Astrocyte of the spinal cord (primary cell): Measurements from ENCODE around the gene CCDC91.

Experiments
- DNase-seq: peaks from one replicate; pipeline ENCODE4 v3.0.0; 2011; ENCODE audit warnings: low read depth, low spot score
- H3K4me3 ChIP-seq: 2 replicates; pipeline ENCODE4 v1.5.1; 2011; ENCODE audit warnings: low read depth, mild to moderate bottlenecking, low read length, moderate library complexity
- in situ Hi-C: cut with HindIII; loops from 2 replicates; pipeline ENCODE4 v1.10.0; 2017; ENCODE audit warnings: low sequenced_read_pairs
- TF ChIP-seq, protein P1 (sequence below): IDR thresholded peaks from 2 replicates; pipeline ENCODE4 v1.5.1; 2012; ENCODE audit warnings: low read depth, mild to moderate bottlenecking, low read length, inconsistent platforms

Gene CCDC91

DNA sequence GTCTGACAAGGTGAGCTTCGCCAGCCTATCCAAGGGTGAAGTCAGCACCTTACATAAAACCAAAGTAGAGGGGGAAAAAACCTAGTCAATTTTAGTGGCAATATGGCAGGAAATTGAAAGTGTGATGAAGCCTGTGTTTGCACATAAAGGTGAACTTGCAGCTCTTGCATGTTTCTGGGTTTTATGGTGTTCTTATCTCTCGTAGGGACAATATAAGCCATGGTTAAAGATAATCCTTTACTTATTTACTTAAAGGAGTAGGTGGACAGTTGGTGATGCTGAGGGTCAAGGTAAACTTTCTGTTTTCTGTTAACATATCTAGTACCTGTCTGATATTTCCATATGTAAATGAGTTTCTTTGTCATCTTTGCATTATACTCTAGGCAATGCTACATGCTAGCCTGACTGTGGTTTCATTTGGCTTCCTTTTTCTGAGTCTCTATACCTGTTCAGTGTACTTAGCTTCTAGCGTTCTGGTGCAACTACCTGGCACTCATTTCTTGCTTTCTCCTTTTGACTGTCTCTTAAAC lies 32.8 kb downstream of the CCDC91 start:
- H3K4me3 ChIP-seq, result no peak overlapping the region
- in situ Hi-C loops, result no loop called here
- DNase-seq, result no peak
- TF ChIP-seq, protein P1, sequence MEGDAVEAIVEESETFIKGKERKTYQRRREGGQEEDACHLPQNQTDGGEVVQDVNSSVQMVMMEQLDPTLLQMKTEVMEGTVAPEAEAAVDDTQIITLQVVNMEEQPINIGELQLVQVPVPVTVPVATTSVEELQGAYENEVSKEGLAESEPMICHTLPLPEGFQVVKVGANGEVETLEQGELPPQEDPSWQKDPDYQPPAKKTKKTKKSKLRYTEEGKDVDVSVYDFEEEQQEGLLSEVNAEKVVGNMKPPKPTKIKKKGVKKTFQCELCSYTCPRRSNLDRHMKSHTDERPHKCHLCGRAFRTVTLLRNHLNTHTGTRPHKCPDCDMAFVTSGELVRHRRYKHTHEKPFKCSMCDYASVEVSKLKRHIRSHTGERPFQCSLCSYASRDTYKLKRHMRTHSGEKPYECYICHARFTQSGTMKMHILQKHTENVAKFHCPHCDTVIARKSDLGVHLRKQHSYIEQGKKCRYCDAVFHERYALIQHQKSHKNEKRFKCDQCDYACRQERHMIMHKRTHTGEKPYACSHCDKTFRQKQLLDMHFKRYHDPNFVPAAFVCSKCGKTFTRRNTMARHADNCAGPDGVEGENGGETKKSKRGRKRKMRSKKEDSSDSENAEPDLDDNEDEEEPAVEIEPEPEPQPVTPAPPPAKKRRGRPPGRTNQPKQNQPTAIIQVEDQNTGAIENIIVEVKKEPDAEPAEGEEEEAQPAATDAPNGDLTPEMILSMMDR, result no peak

DNA sequence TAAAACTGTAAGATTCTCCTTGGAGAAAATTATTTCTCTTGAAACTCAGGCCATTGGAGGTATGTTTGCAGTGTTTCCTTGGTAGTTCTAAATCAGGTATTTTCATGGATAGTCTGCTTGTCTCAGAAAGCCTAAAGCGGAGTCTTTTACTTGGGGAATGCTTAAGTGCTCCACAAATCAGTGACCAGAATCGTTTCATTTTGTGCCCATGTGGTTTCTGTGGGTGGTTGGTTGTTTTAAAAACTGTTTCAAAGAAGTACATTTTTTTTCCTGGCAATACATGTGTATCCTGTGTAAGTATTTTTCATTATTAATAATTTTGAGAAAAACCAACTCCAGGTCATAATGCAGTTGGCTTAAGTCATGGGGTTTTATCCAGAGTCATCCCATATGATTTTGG lies 33.6 kb downstream of the CCDC91 start:
- in situ Hi-C loops, result no loop called here
- H3K4me3 ChIP-seq, result no peak overlapping the region
- TF ChIP-seq, protein P1, result no peak
- no peak for DNase-seq

DNA sequence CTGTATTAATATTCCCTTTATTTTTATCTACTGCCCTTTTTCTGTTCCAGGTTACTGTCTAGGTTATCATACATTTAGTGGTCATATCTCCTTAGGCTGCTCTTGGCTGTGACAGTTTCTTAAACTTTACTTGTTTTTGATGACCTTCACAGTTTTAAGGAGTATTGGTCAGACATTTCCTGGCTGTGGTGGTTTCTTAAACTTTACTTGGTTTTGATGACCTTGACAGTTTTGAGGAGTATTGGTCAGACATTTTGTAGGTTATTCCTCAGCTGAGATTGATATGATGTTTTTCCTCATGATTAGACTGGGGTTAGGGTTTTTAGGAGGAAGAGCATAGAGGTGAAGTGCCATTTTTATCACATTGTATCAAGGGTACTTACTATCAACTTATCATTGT lies 36.4 kb downstream of the CCDC91 start:
- in situ Hi-C loops, result no loop called here
- TF ChIP-seq, protein P1, result no peak
- H3K4me3 ChIP-seq, result no peak overlapping the region
- no peak for DNase-seq

DNA sequence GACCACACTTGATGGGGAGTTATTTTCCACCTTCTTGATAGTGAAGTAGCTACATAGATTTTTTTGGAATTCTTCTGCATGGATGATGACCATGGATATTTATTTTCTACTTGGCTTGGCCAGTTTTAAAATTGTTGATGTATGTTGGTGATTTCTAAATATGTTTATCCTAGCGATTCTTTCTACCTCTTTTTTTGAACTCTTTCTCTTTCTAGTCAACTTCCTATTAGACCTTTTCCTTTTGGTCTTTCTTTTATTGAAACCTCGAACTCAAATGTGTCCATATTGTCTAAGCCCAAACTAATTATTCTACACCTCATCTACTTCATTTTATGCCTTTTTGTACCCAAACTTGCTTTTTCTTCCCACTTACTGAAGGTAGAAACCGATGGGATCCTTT lies 37.0 kb downstream of the CCDC91 start:
- H3K4me3 ChIP-seq, result no peak overlapping the region
- in situ Hi-C loops, result no loop called here
- TF ChIP-seq, protein P1, result no peak
- no peak for DNase-seq

DNA sequence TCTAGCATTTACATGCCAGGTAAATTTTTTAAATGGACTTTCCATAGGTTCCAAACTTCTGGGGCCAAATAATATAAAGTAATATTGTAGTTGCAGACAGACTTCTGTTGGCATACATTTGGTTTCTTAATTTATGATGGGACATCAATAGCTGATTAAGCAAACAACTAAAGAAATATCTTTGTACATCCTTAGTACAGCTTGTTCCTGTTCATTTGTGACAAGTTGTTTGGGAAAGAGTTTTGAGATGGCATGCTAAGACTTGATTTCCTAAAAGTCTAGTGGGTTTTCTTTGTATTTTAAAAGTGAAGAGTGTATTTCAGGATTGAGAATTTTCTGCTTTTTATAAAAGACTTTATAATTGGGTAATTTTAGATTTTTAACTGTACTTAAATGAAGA lies 41.0 kb downstream of the CCDC91 start:
- in situ Hi-C loops, result no loop called here
- TF ChIP-seq, protein P1, result no peak

DNA sequence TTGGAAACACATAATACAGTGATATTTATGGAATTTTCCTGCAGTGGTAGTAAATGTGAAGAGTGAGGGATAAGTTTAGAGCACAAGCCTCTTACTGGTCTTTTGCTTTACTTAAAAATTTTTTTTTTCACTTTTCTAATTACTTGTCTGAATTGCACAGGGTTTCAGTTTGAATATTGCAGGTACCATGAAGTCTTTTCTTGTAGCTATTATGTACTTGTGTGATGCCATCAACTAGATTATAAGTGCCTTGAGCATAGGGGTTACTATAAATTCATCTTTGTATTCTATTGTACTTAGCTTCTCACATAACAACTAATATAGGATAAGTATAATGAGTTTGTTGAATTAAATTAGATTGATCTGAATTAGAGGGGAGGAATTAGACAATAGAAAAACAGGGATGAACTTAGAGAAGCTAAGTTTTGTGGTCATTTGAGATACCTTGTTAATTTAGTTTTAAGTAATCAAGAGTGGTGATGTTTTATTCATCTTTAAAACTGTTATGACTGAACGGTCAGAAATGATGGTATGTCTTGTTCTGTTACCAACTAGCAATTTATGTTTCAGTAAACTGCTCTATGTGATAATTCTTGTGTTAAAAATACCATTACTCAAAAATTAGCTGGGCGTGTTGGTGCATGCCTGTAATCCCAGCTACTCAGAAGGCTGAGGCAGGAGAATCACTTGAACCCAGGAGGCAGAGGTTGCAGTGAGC lies 42.1 kb downstream of the CCDC91 start:
- no peak overlapping the region for H3K4me3 ChIP-seq
- TF ChIP-seq, protein P1, result no peak
- DNase-seq, result no peak
- in situ Hi-C loops, result no loop called here

More for the DNA sequence above, 41.0 kb downstream of the CCDC91 start:
- H3K4me3 ChIP-seq, result no peak overlapping the region
- no peak for DNase-seq
